ENCODE data around the gene APOA1.
"Not testable (repeated sequence)": the region's sequence is repeated elsewhere in the genome, so short reads cannot be mapped to it uniquely, and the experiment has no call there.

The APOA1 gene

GRCh38 chr11:116811194-116811593 lies 26.2 kb downstream of the APOA1 start:
- no peak for DNase-seq

- no peak for DNase-seq
Observed at GRCh38 chr11:116808262-116809175, 28.9 kb downstream of the APOA1 start.

GRCh38 chr11:116807601-116808261 lies 29.7 kb downstream of the APOA1 start:
- DNase-seq, result no peak

GRCh38 chr11:116804001-116804400 lies 33.4 kb downstream of the APOA1 start:
- DNase-seq, result no peak

GRCh38 chr11:116801662-116802061 lies 35.8 kb downstream of the APOA1 start:
- DNase-seq, result not testable (repeated sequence)

GRCh38 chr11:116800610-116801009 lies 36.8 kb downstream of the APOA1 start:
- DNase-seq, result no peak

- no peak for DNase-seq
Observed at GRCh38 chr11:116798368-116798767, 39.1 kb downstream of the APOA1 start.

- no peak for DNase-seq
Observed at GRCh38 chr11:116797816-116798215, 39.6 kb downstream of the APOA1 start.

GRCh38 chr11:116796548-116796947 lies 40.9 kb downstream of the APOA1 start:
- no peak for DNase-seq

- no peak for DNase-seq
Observed at GRCh38 chr11:116794851-116795250, 42.6 kb downstream of the APOA1 start.

- DNase-seq, result no peak
Observed at GRCh38 chr11:116793772-116794097, 43.7 kb downstream of the APOA1 start.

- no peak for DNase-seq
Observed at GRCh38 chr11:116792869-116793771, 44.3 kb downstream of the APOA1 start.

GRCh38 chr11:116792144-116792868 lies 45.1 kb downstream of the APOA1 start:
- DNase-seq, result no peak

- DNase-seq, result no peak
Observed at GRCh38 chr11:116791813-116792143, 45.6 kb downstream of the APOA1 start, which contains the start of gene APOA5. TSS of gene APOA5 (minus strand) at chr11:116791879. CDS start at chr11:116791860, 19 bp downstream.

- peak; percentile 71 to 73 for DNase-seq
Observed at GRCh38 chr11:116791002-116791812, 46.2 kb downstream of the APOA1 start.

GRCh38 chr11:116790167-116791001 lies 47.0 kb downstream of the APOA1 start:
- no peak for DNase-seq

- DNase-seq, result no peak
Observed at GRCh38 chr11:116788975-116789374, 48.4 kb downstream of the APOA1 start.

- no peak for DNase-seq
Observed at GRCh38 chr11:116788534-116788933, 48.9 kb downstream of the APOA1 start.

- DNase-seq, result peak; percentile 56 to 80
Observed at GRCh38 chr11:116787786-116788486, 49.5 kb downstream of the APOA1 start, which contains the start of gene ZPR1. TSS of gene ZPR1 (minus strand) at chr11:116788023. CDS start at chr11:116787990, 33 bp downstream.

- DNase-seq, result no peak
Observed at GRCh38 chr11:116787436-116787785, 50.0 kb downstream of the APOA1 start.
